Endothelial cell of umbilical vein (primary cell): Measurements from ENCODE around the gene RBMS3. TPM values are rescaled to one million over a fixed set of nuclear protein-coding genes. Genes with fewer than 3 reads are reported as not detected.

Source experiments
- BruUV-seq: library from RNA; stranded (reverse); fragments of 400-500 nt; replicated peaks from 2 replicates; lab custom pipeline; 2021; lab: Mats Ljungman, UMichigan
- CTCF ChIA-PET: fragments of 300-600, 350-600 bp; sonication (Branson Sonifier 250); formaldehyde crosslinking; loops from one replicate; lab custom pipeline; 2021; ENCODE audit warnings: antibody characterized with exemption, inconsistent platforms; lab: Charles Lee
- POLR2A ChIA-PET: fragments of 300-600, 350-600 bp; sonication (Branson Sonifier 250); formaldehyde crosslinking; loops from one replicate; lab custom pipeline; 2021; ENCODE audit warnings: antibody characterized with exemption, inconsistent platforms; lab: Charles Lee
- DNase-seq: peaks from one replicate; pipeline ENCODE4 v3.0.0-alpha.2; 2011; ENCODE audit warnings: low read depth, low spot score
- FAIRE-seq: peaks from 2 replicates; lab custom pipeline; 2011; peaks lifted over from hg19 to GRCh38; lab: Jason Lieb, UNC
- H2AFZ ChIP-seq: 2 replicates; pipeline ENCODE4 v1.6.0; 2012; ENCODE audit warnings: low read depth, low read length, control low read depth, inconsistent platforms
- H3K27ac ChIP-seq: 2 replicates; pipeline ENCODE4 v1.5.1; 2011; ENCODE audit warnings: low read depth, mild to moderate bottlenecking, control low read depth, low read length, moderate library complexity; ENCODE audit not compliant: insufficient read depth
- H3K27me3 ChIP-seq, 2 experiments: 2 replicates each; pipeline versions ENCODE4 v1.6.0 to v1.6.1; 2011; ENCODE audit warnings: low read length in 2 of 2, mixed read lengths in 1 of 2; ENCODE audit not compliant: control insufficient read depth in 2 of 2, insufficient read depth in 2 of 2
- H3K36me3 ChIP-seq, 2 experiments: 2 replicates in 1 of 2; 3 replicates in 1 of 2; pipeline ENCODE4 v1.5.1; 2011; ENCODE audit warnings: low read length in 2 of 2, mild to moderate bottlenecking in 1 of 2, moderate library complexity in 1 of 2; ENCODE audit not compliant: control insufficient read depth in 2 of 2, insufficient read depth in 2 of 2; ENCODE audit errors: extremely low read depth in 1 of 2
- H3K4me1 ChIP-seq: 3 replicates; pipeline ENCODE4 v1.5.1; 2011; ENCODE audit warnings: mild to moderate bottlenecking, low read length; ENCODE audit not compliant: control insufficient read depth, insufficient read depth; ENCODE audit errors: extremely low read depth
- H3K4me2 ChIP-seq: 2 replicates; pipeline ENCODE4 v1.6.1; 2011; ENCODE audit warnings: low read length, control low read depth, mixed read lengths; ENCODE audit not compliant: insufficient read depth
- H3K4me3 ChIP-seq, 3 experiments: fragments of 200-600 bp in 1 of 3; sonication (generic), shearing (Covaris generic) in 1 of 3; replicated peaks in 1 of 3; 2 replicates each; pipeline ENCODE4 v1.5.1; 2011 to 2016; ENCODE audit warnings: control low read depth in 3 of 3, low read length in 3 of 3, mild to moderate bottlenecking in 2 of 3, inconsistent platforms in 1 of 3, low read depth in 1 of 3, moderate library complexity in 1 of 3; ENCODE audit not compliant: insufficient read depth in 1 of 3
- H3K79me2 ChIP-seq: 2 replicates; pipeline ENCODE4 v1.6.0; 2012; ENCODE audit warnings: low read length, inconsistent platforms; ENCODE audit not compliant: control insufficient read depth, insufficient read depth
- H3K9ac ChIP-seq: replicated peaks from 2 replicates; pipeline ENCODE3; 2011; ENCODE audit warnings: low read length, control low read depth; ENCODE audit not compliant: insufficient read depth; ENCODE audit errors: extremely low read depth
- H3K9me1 ChIP-seq: replicated peaks from 3 replicates; pipeline ENCODE4 v1.6.0; 2011; ENCODE audit warnings: mild to moderate bottlenecking, low read length; ENCODE audit not compliant: control insufficient read depth, insufficient read depth; ENCODE audit errors: extremely low read depth
- H3K9me3 ChIP-seq: replicated peaks from 2 replicates; pipeline ENCODE4 v1.5.1; 2012; ENCODE audit warnings: low read length, inconsistent platforms; ENCODE audit not compliant: control insufficient read depth, insufficient read depth
- H4K20me1 ChIP-seq: replicated peaks from 2 replicates; pipeline ENCODE3; 2011; ENCODE audit warnings: mild to moderate bottlenecking, low read length; ENCODE audit not compliant: control insufficient read depth, insufficient read depth; ENCODE audit errors: extremely low read depth
- FOS ChIP-seq: IDR thresholded peaks from 2 replicates; pipeline ENCODE4 v1.6.1; 2011; ENCODE audit warnings: mild to moderate bottlenecking, low read length, moderate library complexity, borderline replicate concordance; ENCODE audit not compliant: insufficient read depth
- GATA2 ChIP-seq: IDR thresholded peaks from 2 replicates; pipeline ENCODE4 v1.7.0; 2011; ENCODE audit warnings: low read depth, mild to moderate bottlenecking, moderate library complexity, mixed read lengths, low read length; ENCODE audit not compliant: insufficient read length, insufficient read depth
- JUN ChIP-seq: IDR thresholded peaks from 2 replicates; pipeline ENCODE4 v1.6.1; 2011; ENCODE audit warnings: borderline replicate concordance, low read depth; ENCODE audit not compliant: insufficient read length, insufficient read depth
- MAX ChIP-seq: IDR thresholded peaks from 2 replicates; pipeline ENCODE4 v1.6.1; 2011; ENCODE audit not compliant: insufficient read depth, insufficient read length
- dilution Hi-C: fragments of 300-500 bp; cut with MboI; formaldehyde crosslinking; loops from one replicate; pipeline ENCODE4 v1.15.0; 2019; ENCODE audit warnings: low sequenced_read_pairs; ENCODE audit not compliant: extremely low pct_ligation_motif_present
- intact Hi-C: fragments of 100-400 bp; cut with micrococcal nuclease; formaldehyde crosslinking; loops from one replicate; pipeline ENCODE4 v1.10.0; 2022
- polyA plus RNA-seq, 4 experiments: library from polyadenylated mRNA; depleted of rRNA in 3 of 4; stranded (reverse) in 3 of 4; unstranded in 1 of 4; fragments of >200 nt; gene quantifications; 2 replicates each; pipeline versions ENCODE4 v1.2.1 to v1.2.3, GENCODE V29; 2011 to 2012; ENCODE audit warnings: missing spikeins in 1 of 4
- total RNA-seq: library from RNA; stranded (reverse); gene quantifications from 2 replicates; pipeline ENCODE4 v1.2.3, GENCODE V29; 2021

RBMS3 gene
- total and polyA plus RNA-seq, 2 donors (not counting 3 experiments of a cell fraction or from before 2014, with no cell fraction given), result 13.6 to 42.3 TPM

- H3K4me3 ChIP-seq, result no peak overlapping the region
- no peaks in the 10 kb centered on the region for H3K36me3 ChIP-seq
- DNase-seq, result no peak
- dilution Hi-C loops, result no loop called here
- H2AFZ ChIP-seq, result no peak overlapping the region
- H3K4me2 ChIP-seq, result no peak overlapping the region
- H3K9me1 ChIP-seq, result no peaks in the 10 kb centered on the region
- ChIA-PET POLR2A (no interaction called here), CTCF (interaction anchor here (0.7 kb wide), 1 partner anchor 18 kb away, joined by 3 read pairs; no protein-coding TSS in a partner anchor)
- no peaks in the 10 kb centered on the region for H3K9me3 ChIP-seq
- H3K27me3 ChIP-seq, result no peaks in the 10 kb centered on the region
- BruUV-seq, result no TSS peak
- H3K9ac ChIP-seq, result no peak overlapping the region
- H4K20me1 ChIP-seq, result no peaks in the 10 kb centered on the region
- H3K27ac ChIP-seq, result no peak overlapping the region
- no peaks in the 10 kb centered on the region for H3K79me2 ChIP-seq
- no peak for TF ChIP-seq GATA2
- no peak for TF ChIP-seq JUN
- TF ChIP-seq FOS, result no peak
- no peaks in the 10 kb centered on the region for H3K4me1 ChIP-seq
- no peak for FAIRE-seq
- intact Hi-C loops, result no loop called here
These were observed 574.0 kb downstream of the RBMS3 start for GRCh38 chr3:29854821-29855220.

GRCh38 chr3:29859726-29860270, 578.9 kb downstream of the RBMS3 start:
- no peaks in the 10 kb centered on the region for H3K9me3 ChIP-seq
- H3K4me1 ChIP-seq, result no peaks in the 10 kb centered on the region
- no peak for TF ChIP-seq GATA2
- TF ChIP-seq MAX, result no peak
- no peak overlapping the region for H3K9ac ChIP-seq
- DNase-seq (no peak), FAIRE-seq (no peak)
- CTCF ChIA-PET, result interaction anchor here (0.8 kb wide), 1 partner anchor 16 kb away, joined by 3 read pairs; no protein-coding TSS in a partner anchor
- H3K27me3 ChIP-seq, result no peaks in the 10 kb centered on the region
- no peak overlapping the region for H2AFZ ChIP-seq
- POLR2A ChIA-PET, result no interaction called here
- no peak overlapping the region for H3K4me2 ChIP-seq
- H3K4me3 ChIP-seq, result no peak overlapping the region
- no peaks in the 10 kb centered on the region for H3K9me1 ChIP-seq
- dilution Hi-C loops, result no loop called here
- intact Hi-C loops, result no loop called here
- no TSS peak for BruUV-seq
- no peak overlapping the region for H3K27ac ChIP-seq
- no peaks in the 10 kb centered on the region for H3K36me3 ChIP-seq
- no peaks in the 10 kb centered on the region for H4K20me1 ChIP-seq
- H3K79me2 ChIP-seq, result no peaks in the 10 kb centered on the region
